CD4-positive, alpha-beta memory T cell (primary cell): ENCODE results near the gene HLF. TPM values are rescaled to one million over a fixed set of nuclear protein-coding genes. Genes with fewer than 3 reads are reported as not detected.

Source experiments
- CTCF ChIA-PET: fragments of 350-600 bp; sonication (Branson Sonifier 250); formaldehyde crosslinking; loops from one replicate; lab custom pipeline; 2021; ENCODE audit warnings: inconsistent platforms; ENCODE audit not compliant: partially characterized antibody; lab: Charles Lee
- POLR2A ChIA-PET: fragments of 350-600 bp; sonication (Branson Sonifier 250); formaldehyde crosslinking; loops from one replicate; lab custom pipeline; 2021; ENCODE audit not compliant: partially characterized antibody; lab: Charles Lee
- DNase-seq, 5 donors: peaks; one replicate each; pipeline versions ENCODE4 v3.0.0 to v3.0.0-alpha.2; 2020 to 2022; ENCODE audit warnings: mixed read lengths in 1 of 5
- H3K27ac ChIP-seq: one replicate; pipeline ENCODE4 v1.7.0; 2013; ENCODE audit warnings: low read depth, low read length
- H3K27me3 ChIP-seq: 2 replicates; pipeline ENCODE4 v1.7.0; 2013; ENCODE audit warnings: mild to moderate bottlenecking, low read length, moderate library complexity; ENCODE audit not compliant: insufficient read depth
- H3K36me3 ChIP-seq: 2 replicates; pipeline ENCODE4 v1.7.0; 2013; ENCODE audit warnings: mild to moderate bottlenecking, low read length, moderate library complexity; ENCODE audit not compliant: insufficient read depth
- H3K4me1 ChIP-seq: 2 replicates; pipeline ENCODE4 v1.7.0; 2013; ENCODE audit warnings: mild to moderate bottlenecking, low read length, moderate library complexity; ENCODE audit not compliant: insufficient read depth
- H3K4me3 ChIP-seq, 2 donors: one replicate each; pipeline ENCODE4 v1.7.0; 2013; ENCODE audit warnings: low read length in 2 of 2, mild to moderate bottlenecking in 1 of 2
- H3K9me3 ChIP-seq, 2 donors: one replicate each; pipeline ENCODE4 v1.7.0; 2013; ENCODE audit warnings: low read length in 2 of 2, control low read depth in 1 of 2; ENCODE audit not compliant: control insufficient read depth in 1 of 2
- H3K27ac Mint-ChIP-seq, 7 donors: one replicate each; pipeline ENCODE4 v1.8.0; 2020 to 2021; ENCODE audit warnings: mixed read lengths in 7 of 7, mild to moderate bottlenecking in 6 of 7, inconsistent platforms in 3 of 7, moderate library complexity in 3 of 7
- H3K27me3 Mint-ChIP-seq, 2 donors: one replicate each; pipeline ENCODE4 v1.8.0; 2020 to 2021; ENCODE audit warnings: mixed read lengths in 2 of 2
- H3K36me3 Mint-ChIP-seq, 2 donors: one replicate each; pipeline ENCODE4 v1.8.0; 2020 to 2021; ENCODE audit warnings: mixed read lengths in 2 of 2, inconsistent platforms in 1 of 2, mild to moderate bottlenecking in 1 of 2
- H3K4me1 Mint-ChIP-seq, 4 donors: one replicate each; pipeline ENCODE4 v1.8.0; 2020 to 2021; ENCODE audit warnings: mixed read lengths in 4 of 4, mild to moderate bottlenecking in 1 of 4
- H3K4me3 Mint-ChIP-seq, 8 donors: one replicate each; pipeline ENCODE4 v1.8.0; 2020 to 2021; ENCODE audit warnings: mixed read lengths in 8 of 8, mild to moderate bottlenecking in 7 of 8, moderate library complexity in 6 of 8, inconsistent platforms in 3 of 8
- H3K9me3 Mint-ChIP-seq, 8 donors: one replicate each; pipeline ENCODE4 v1.8.0; 2020 to 2021; ENCODE audit warnings: mixed read lengths in 8 of 8, mild to moderate bottlenecking in 5 of 8, inconsistent platforms in 3 of 8, moderate library complexity in 1 of 8
- intact Hi-C: fragments of 100-400 bp; cut with micrococcal nuclease; formaldehyde crosslinking; loops from one replicate; pipeline ENCODE4 v1.15.1; 2023
- polyA plus RNA-seq, 2 donors: library from polyadenylated mRNA; unstranded; fragments of 300-500 nt; fragmentation: Illumina TruSeq; gene quantifications; one replicate each; pipeline ENCODE4 v1.2.3, GENCODE V29; 2021
- total RNA-seq, 2 experiments: library from RNA; stranded (reverse); gene quantifications; one replicate each; pipeline ENCODE4 v1.2.3, GENCODE V29; 2021

The HLF gene
- total and polyA plus RNA-seq, 4 experiments from 2014 or later: 3.2 to 3.9 (median 3.6) TPM

- H3K36me3 ChIP-seq: no peaks in the 10 kb centered on the region
- H3K36me3 Mint-ChIP-seq: peaks cover 1 to 14% of the 10 kb centered on the region in 2 donors
- no peaks in the 10 kb centered on the region for H3K27me3 Mint-ChIP-seq
- DNase-seq: no peak
- peak overlapping the region in 3 of 7 donors; percentile 31 to 42 (median 39) for H3K27ac Mint-ChIP-seq
- no peak overlapping the region for H3K4me3 ChIP-seq
- no peaks in the 10 kb centered on the region for H3K4me1 ChIP-seq
- peaks cover 0 to 6% (median 2%) of the 10 kb centered on the region in 4 donors for H3K4me1 Mint-ChIP-seq
- ChIA-PET POLR2A (interaction anchor here (0.6 kb wide), 1 partner anchor 249 kb away, joined by 3 read pairs; no protein-coding TSS in a partner anchor), CTCF (interaction anchor here (1.2 to 1.7 kb wide), 4 partner anchors 8 to 301 kb away, joined by 3 to 12 read pairs (median 4); no protein-coding TSS in a partner anchor)
- no peak overlapping the region for H3K27ac ChIP-seq
- H3K9me3 ChIP-seq: no peaks in the 10 kb centered on the region
- H3K27me3 ChIP-seq: no peaks in the 10 kb centered on the region
- intact Hi-C loops: no loop called here
- H3K9me3 Mint-ChIP-seq: peaks cover 0 to 2% (median 0%) of the 10 kb centered on the region in 8 donors
- no peak overlapping the region for H3K4me3 Mint-ChIP-seq
Measured at GRCh38 chr17:55290492-55291113, 25.8 kb downstream of the HLF start.

- H3K27ac Mint-ChIP-seq: peak overlapping the region in 3 of 7 donors; percentile 31 to 42 (median 32)
- DNase-seq: no peak
- no peaks in the 10 kb centered on the region for H3K9me3 ChIP-seq
- ChIA-PET POLR2A (no interaction called here), CTCF (interaction anchor here (1.2 to 1.7 kb wide), 4 partner anchors 9 to 302 kb away, joined by 3 to 12 read pairs (median 4); no protein-coding TSS in a partner anchor)
- peaks cover 0 to 5% (median 2%) of the 10 kb centered on the region in 4 donors for H3K4me1 Mint-ChIP-seq
- H3K27ac ChIP-seq: no peak overlapping the region
- H3K9me3 Mint-ChIP-seq: peaks cover 0 to 2% (median 0%) of the 10 kb centered on the region in 8 donors
- no peaks in the 10 kb centered on the region for H3K36me3 ChIP-seq
- intact Hi-C loops: no loop called here
- no peaks in the 10 kb centered on the region for H3K4me1 ChIP-seq
- H3K27me3 ChIP-seq: no peaks in the 10 kb centered on the region
- peaks cover 1 to 14% of the 10 kb centered on the region in 2 donors for H3K36me3 Mint-ChIP-seq
- H3K4me3 ChIP-seq: no peak overlapping the region
- H3K27me3 Mint-ChIP-seq: no peaks in the 10 kb centered on the region
- H3K4me3 Mint-ChIP-seq: no peak overlapping the region
Measured at GRCh38 chr17:55291114-55291507, 26.4 kb downstream of the HLF start.

- no peak overlapping the region for H3K27ac Mint-ChIP-seq
- H3K9me3 Mint-ChIP-seq: peaks cover 0 to 2% (median 0%) of the 10 kb centered on the region in 8 donors
- Histone ChIP-seq H3K4me3 (no peak overlapping the region), H3K4me1 (no peaks in the 10 kb centered on the region), H3K9me3 (no peaks in the 10 kb centered on the region), H3K36me3 (no peaks in the 10 kb centered on the region), H3K27me3 (no peaks in the 10 kb centered on the region), H3K27ac (no peak overlapping the region)
- intact Hi-C loops: no loop called here
- DNase-seq: no peak
- no peak overlapping the region for H3K4me3 Mint-ChIP-seq
- H3K4me1 Mint-ChIP-seq: peaks cover 0 to 5% (median 2%) of the 10 kb centered on the region in 4 donors
- H3K27me3 Mint-ChIP-seq: no peaks in the 10 kb centered on the region
- ChIA-PET CTCF (interaction anchor here (1.3 to 3.1 kb wide), 2 partner anchors 296 to 300 kb away, joined by 3 to 67 read pairs; no protein-coding TSS in a partner anchor), POLR2A (no interaction called here)
- peaks cover 1 to 11% of the 10 kb centered on the region in 2 donors for H3K36me3 Mint-ChIP-seq
Measured at GRCh38 chr17:55292094-55292493, 27.3 kb downstream of the HLF start.

- Mint-ChIP-seq H3K27ac (peak overlapping the region in 3 of 7 donors; percentile 33 to 65 (median 55)), H3K4me3 (no peak overlapping the region), H3K36me3 (peaks cover 1 to 12% of the 10 kb centered on the region in 2 donors), H3K4me1 (peaks cover 0 to 5% (median 2%) of the 10 kb centered on the region in 4 donors), H3K27me3 (no peaks in the 10 kb centered on the region), H3K9me3 (peaks cover 0 to 2% (median 0%) of the 10 kb centered on the region in 8 donors)
- H3K4me1 ChIP-seq: no peaks in the 10 kb centered on the region
- ChIA-PET CTCF (interaction anchor here (0.6 to 3.1 kb wide), 23 partner anchors 9 to 321 kb away, joined by 3 to 67 read pairs (median 4); no protein-coding TSS in a partner anchor), POLR2A (interaction anchor here (1.1 kb wide), 1 partner anchor 28 kb away, joined by 4 read pairs; no protein-coding TSS in a partner anchor)
- H3K4me3 ChIP-seq: no peak overlapping the region
- intact Hi-C loops: no loop called here
- H3K36me3 ChIP-seq: no peaks in the 10 kb centered on the region
- no peaks in the 10 kb centered on the region for H3K9me3 ChIP-seq
- no peaks in the 10 kb centered on the region for H3K27me3 ChIP-seq
- H3K27ac ChIP-seq: no peak overlapping the region
- DNase-seq: no peak
Measured at GRCh38 chr17:55294042-55294751, 29.4 kb downstream of the HLF start.

GRCh38 chr17:55295411-55296170, 30.8 kb downstream of the HLF start:
- Mint-ChIP-seq H3K4me1 (peaks cover 0 to 5% (median under 1%) of the 10 kb centered on the region in 4 donors), H3K27ac (peak overlapping the region in 2 of 7 donors; percentile 10 to 24), H3K36me3 (peaks cover 1 to 13% of the 10 kb centered on the region in 2 donors), H3K27me3 (no peaks in the 10 kb centered on the region), H3K4me3 (no peak overlapping the region), H3K9me3 (peaks cover 0 to 2% (median 0%) of the 10 kb centered on the region in 8 donors)
- intact Hi-C loops: loop anchor here (1.0 kb wide), 4 partner anchors 64 to 302 kb away; no protein-coding TSS in a partner anchor
- Histone ChIP-seq H3K27me3 (no peaks in the 10 kb centered on the region), H3K9me3 (no peaks in the 10 kb centered on the region), H3K36me3 (no peaks in the 10 kb centered on the region), H3K27ac (no peak overlapping the region), H3K4me3 (no peak overlapping the region), H3K4me1 (no peaks in the 10 kb centered on the region)
- peak in 4 of 5 donors; percentile 58 to 64 (median 64) for DNase-seq
- ChIA-PET POLR2A (no interaction called here), CTCF (interaction anchor here (0.6 to 3.1 kb wide), 23 partner anchors 13 to 309 kb away, joined by 3 to 67 read pairs (median 4); partner anchors contain the start of gene HLF)

GRCh38 chr17:55296171-55296695, 31.5 kb downstream of the HLF start:
- H3K27me3 Mint-ChIP-seq: no peaks in the 10 kb centered on the region
- ChIA-PET POLR2A (interaction anchor here (1.2 kb wide), 1 partner anchor 31 kb away, joined by 3 read pairs; no protein-coding TSS in a partner anchor), CTCF (interaction anchor here (0.6 to 2.3 kb wide), 18 partner anchors 8 to 322 kb away, joined by 3 to 36 read pairs (median 4); partner anchors contain the start of gene HLF)
- Histone ChIP-seq H3K9me3 (no peaks in the 10 kb centered on the region), H3K27ac (no peak overlapping the region), H3K27me3 (no peaks in the 10 kb centered on the region), H3K36me3 (no peaks in the 10 kb centered on the region), H3K4me3 (no peak overlapping the region), H3K4me1 (no peaks in the 10 kb centered on the region)
- DNase-seq: no peak
- H3K27ac Mint-ChIP-seq: no peak overlapping the region
- H3K4me3 Mint-ChIP-seq: no peak overlapping the region
- H3K4me1 Mint-ChIP-seq: peaks cover 0 to 5% (median under 1%) of the 10 kb centered on the region in 4 donors
- H3K36me3 Mint-ChIP-seq: peaks cover 0 to 12% of the 10 kb centered on the region in 2 donors
- intact Hi-C loops: loop anchor here (1.0 kb wide), 4 partner anchors 65 to 303 kb away; no protein-coding TSS in a partner anchor
- H3K9me3 Mint-ChIP-seq: peaks cover 0 to 2% (median 0%) of the 10 kb centered on the region in 8 donors
